GM12878 (cell line): ENCODE measurements around the gene AQP5. TPM values are rescaled to one million over a fixed set of nuclear protein-coding genes. Genes with fewer than 3 reads are reported as not detected.

Experiments used
- ATAC-seq: fragments of 200-7000 bp; cut with Tn5 transposase; 3 replicates; pipeline ENCODE4 v1.9.1; 2020; ENCODE audit warnings: mild to moderate bottlenecking, moderate library complexity
- BruUV-seq: library from RNA; stranded (reverse); fragments of 400-500 nt; replicated peaks from 2 replicates; lab custom pipeline; 2021; lab: Mats Ljungman, UMichigan
- CTCF ChIA-PET: fragments of 300-600 bp; sonication (Branson Sonifier 250); formaldehyde crosslinking; extraction: SDS; loops from one replicate; lab custom pipeline; 2021; ENCODE audit warnings: inconsistent platforms; lab: Yijun Ruan, JAX
- POLR2A ChIA-PET: fragments of 350-600 bp; formaldehyde crosslinking; extraction: SDS; loops from one replicate; lab custom pipeline; 2021; ENCODE audit warnings: inconsistent platforms; lab: Charles Lee
- RAD21 ChIA-PET: fragments of 300-600 bp; sonication (Branson Sonifier 250); formaldehyde crosslinking; loops from one replicate; lab custom pipeline; 2023; ENCODE audit warnings: antibody characterized with exemption; ENCODE audit not compliant: unreplicated experiment; lab: Charles Lee
- SMC1A ChIA-PET: fragments of 300-600 bp; sonication (Branson Sonifier 250); formaldehyde crosslinking; loops from one replicate; lab custom pipeline; 2023; ENCODE audit not compliant: unreplicated experiment, uncharacterized antibody; lab: Charles Lee
- DNase-seq: peaks from one replicate; pipeline ENCODE4 v3.0.0-alpha.2; 2011; ENCODE audit warnings: low read depth, low spot score
- FAIRE-seq: peaks from 3 replicates; lab custom pipeline; 2011; peaks lifted over from hg19 to GRCh38; lab: Jason Lieb, UNC
- H2AFZ ChIP-seq: 2 replicates; pipeline ENCODE4 v1.6.0; 2011; ENCODE audit warnings: low read depth, low read length, control low read depth; ENCODE audit not compliant: control insufficient read depth
- H3K27ac ChIP-seq: 2 replicates; pipeline ENCODE4 v1.5.1; 2011; ENCODE audit warnings: control low read depth; ENCODE audit not compliant: control insufficient read depth, insufficient read depth
- H3K27me3 ChIP-seq, 2 experiments: replicated peaks in 1 of 2; 2 replicates each; pipeline versions ENCODE4 v1.6.0 to v1.6.1; 2011; ENCODE audit warnings: low read length in 1 of 2; ENCODE audit not compliant: control insufficient read depth in 2 of 2, insufficient read depth in 2 of 2
- H3K36me3 ChIP-seq, 2 experiments: 2 replicates each; pipeline ENCODE4 v1.5.1; 2011; ENCODE audit warnings: low read length in 1 of 2; ENCODE audit not compliant: control insufficient read depth in 2 of 2, insufficient read depth in 2 of 2
- H3K4me1 ChIP-seq: 2 replicates; pipeline ENCODE4 v1.6.1; 2011; ENCODE audit warnings: mild to moderate bottlenecking, low read length, moderate library complexity, mixed read lengths; ENCODE audit not compliant: control insufficient read depth, insufficient read depth
- H3K4me2 ChIP-seq: 2 replicates; pipeline ENCODE4 v1.6.0; 2011; ENCODE audit warnings: control low read depth; ENCODE audit not compliant: control insufficient read depth, insufficient read depth
- H3K4me3 ChIP-seq: fragments of 200-600 bp; sonication (generic); 2 replicates; pipeline ENCODE4 v1.5.1; 2016
- H3K79me2 ChIP-seq: 2 replicates; pipeline ENCODE4 v1.6.0; 2011; ENCODE audit warnings: low read length; ENCODE audit not compliant: control insufficient read depth, insufficient read depth
- H3K9ac ChIP-seq: 2 replicates; pipeline ENCODE4 v1.8.0; 2011; ENCODE audit warnings: low read length, control low read depth, mixed read lengths; ENCODE audit not compliant: control insufficient read depth, insufficient read depth
- H3K9me3 ChIP-seq: replicated peaks from 3 replicates; pipeline ENCODE4 v1.5.1; 2011; ENCODE audit warnings: mild to moderate bottlenecking, low read length; ENCODE audit not compliant: control insufficient read depth, insufficient read depth
- H4K20me1 ChIP-seq: 2 replicates; pipeline ENCODE4 v1.6.0; 2011; ENCODE audit not compliant: control insufficient read depth, insufficient read depth
- CEBPB ChIP-seq, 2 experiments: fragments of 150-350 bp in 1 of 2; IDR thresholded peaks; 2 replicates each; pipeline ENCODE4 v1.6.1; 2012 to 2014; ENCODE audit warnings: low read depth in 2 of 2, low read length in 2 of 2, borderline replicate concordance in 1 of 2, inconsistent platforms in 1 of 2
- DPF2 ChIP-seq: fragments of 450-650 bp; IDR thresholded peaks from 2 replicates; pipeline ENCODE4 v1.6.1; 2017; ENCODE audit warnings: mild to moderate bottlenecking
- HCFC1 ChIP-seq: fragments of 150-350 bp; IDR thresholded peaks from 2 replicates; pipeline ENCODE4 v1.6.1; 2014; ENCODE audit warnings: low read length
- IKZF2 ChIP-seq, 2 experiments: fragments of 450-650 bp; IDR thresholded peaks; 2 replicates each; pipeline ENCODE4 v1.6.1; 2017; ENCODE audit warnings: mild to moderate bottlenecking in 2 of 2, moderate library complexity in 2 of 2
- IRF4 ChIP-seq: IDR thresholded peaks from 2 replicates; pipeline ENCODE4 v1.6.1; 2011; ENCODE audit warnings: low read depth, low read length
- NBN ChIP-seq: fragments of 450-650 bp; IDR thresholded peaks from 2 replicates; pipeline ENCODE4 v1.6.1; 2016
- RFX5 ChIP-seq: IDR thresholded peaks from 2 replicates; pipeline ENCODE4 v1.6.1; 2011; ENCODE audit warnings: low read depth, low read length, improper control_type of control experiment
- TCF3 ChIP-seq: IDR thresholded peaks from 2 replicates; pipeline ENCODE4 v1.6.1; 2012; ENCODE audit warnings: low read depth, mild to moderate bottlenecking, low read length, borderline replicate concordance; ENCODE audit not compliant: insufficient read depth
- WGBS: methylation state at CpG from one replicate; pipeline ENCODE4 v1.1.6; 2016; ENCODE audit warnings: low lambda C conversion rate; ENCODE audit not compliant: insufficient replicate concordance, insufficient coverage; ENCODE audit errors: missing lambda C conversion rate; 5-methylcytosine and 5-hydroxymethylcytosine counted together
- in situ Hi-C: fragments of 300-500 bp; cut with MboI; formaldehyde crosslinking; loops from 9 replicates; pipeline ENCODE4 v1.14.3; 2018; ENCODE audit warnings: mixed read lengths
- intact Hi-C: fragments of 100-400 bp; cut with micrococcal nuclease; formaldehyde crosslinking; loops from one replicate; pipeline ENCODE4 v1.14.2; 2022; ENCODE audit not compliant: unreplicated experiment
- polyA plus RNA-seq, 11 experiments: library from polyadenylated mRNA; depleted of rRNA in 4 of 11; unstranded in 6 of 11; stranded (reverse) in 5 of 11; fragments of >200 nt; fragmentation: Nextera tagmentation in 4 of 11; fragmentation: Illumina TruSeq in 1 of 11; extraction: Ambion mirVana in 4 of 11; extraction: Trizol in 1 of 11; gene quantifications; 1 replicate in 1 of 11; 2 replicates in 10 of 11; pipeline versions ENCODE4 v1.2.1 to v1.2.3, GENCODE V29; 2011 to 2016; ENCODE audit warnings: inconsistent platforms in 2 of 11, missing spikeins in 2 of 11, low read depth in 1 of 11
- total RNA-seq, 4 experiments: library from RNA; depleted of rRNA in 3 of 4; stranded (reverse); fragments of >200 nt in 3 of 4; fragmentation: Illumina TruSeq in 1 of 4; extraction: Trizol in 1 of 4; gene quantifications; 2 replicates each; pipeline versions ENCODE4 v1.2.1 to v1.2.3, GENCODE V29; 2013 to 2021

AQP5 gene
- total and polyA plus RNA-seq, 10 of the 15 experiments (the other 5 are each of a cell fraction or from before 2014, with no cell fraction given): not detected

DNA sequence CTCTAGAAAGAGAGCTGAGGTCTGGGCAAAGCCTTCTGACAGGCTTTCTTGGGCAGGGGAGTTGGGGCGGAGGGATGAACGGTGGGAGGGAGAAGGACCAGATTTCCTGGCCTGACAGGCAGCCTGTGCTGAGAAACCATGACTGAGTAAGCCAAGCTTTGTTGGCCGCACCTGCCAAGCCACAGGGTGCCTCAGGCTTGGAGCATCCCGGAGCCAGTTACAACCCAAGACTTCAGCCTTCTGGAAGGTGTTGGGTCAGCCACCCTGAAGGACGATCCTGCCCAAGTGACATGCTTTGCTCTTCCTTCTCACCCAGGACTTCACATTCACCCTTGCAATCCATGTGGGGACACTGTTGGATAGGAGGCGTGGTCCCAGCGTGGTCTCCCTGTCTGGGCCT lies 32.1 kb upstream of the AQP5 start:
- CTCF ChIA-PET: interaction anchor here (4.2 kb wide), 1 partner anchor 16 kb away, joined by 30 read pairs; no protein-coding TSS in a partner anchor
- no peaks in the 10 kb centered on the region for H3K79me2 ChIP-seq
- TF ChIP-seq CEBPB (IDR thresholded peaks at IDR 0.05; ENCODE audit: borderline replicate concordance in 1 of 2, low read depth in 2 of 2, low read length in 2 of 2) (no peak), NBN (no peak), RFX5 (no peak), HCFC1 (no peak), DPF2 (no peak), IKZF2 (IDR thresholded peaks at IDR 0.05) (no peak), TCF3 (no peak), IRF4 (no peak)
- no peaks in the 10 kb centered on the region for H4K20me1 ChIP-seq
- no peaks in the 10 kb centered on the region for H3K36me3 ChIP-seq
- H3K27me3 ChIP-seq: peaks cover 3% of the 10 kb centered on the region in 2 experiments; a peak in 2 of 4 replicates
- no TSS peak for BruUV-seq
- H3K4me1 ChIP-seq: no peaks in the 10 kb centered on the region
- POLR2A ChIA-PET: no interaction called here
- no peak for ATAC-seq
- H3K9ac ChIP-seq: no peak overlapping the region
- SMC1A ChIA-PET: interaction anchor here (0.9 kb wide), 1 partner anchor 15 kb away, joined by 3 read pairs; no protein-coding TSS in a partner anchor
- no peak overlapping the region for H3K4me3 ChIP-seq
- H3K9me3 ChIP-seq: no peaks in the 10 kb centered on the region
- WGBS: 32% methylated on average over 7 of the region's 7 CpGs
- in situ Hi-C loops (no loop called here), intact Hi-C loops (no loop called here)
- no peak for FAIRE-seq
- RAD21 ChIA-PET: no interaction called here
- DNase-seq: no peak
- no peak overlapping the region for H3K4me2 ChIP-seq
- no peak overlapping the region for H2AFZ ChIP-seq
- H3K27ac ChIP-seq: no peak overlapping the region
